Measurements from ENCODE around the gene CRYGC.

GRCh38 chr2:208130712-208131110, 1.1 kb upstream of the CRYGC start:
- TF ChIP-seq EP300 (IDR thresholded peaks at IDR 0.05) = no peak
- no peak for TF ChIP-seq CTCF (IDR thresholded peaks at IDR 0.05)
- no peak for TF ChIP-seq POLR2A (IDR thresholded peaks at IDR 0.05)
- TF ChIP-seq POLR2AphosphoS5 (IDR thresholded peaks at IDR 0.05) = no peak

All from stomach (tissue), 4 donors.